KOPT-K1 (cell line): ENCODE measurements around the gene CBX5.
A peak's percentile ranks its signal among the peaks of the same experiment; 100 is the strongest.
"Not testable (repeated sequence)": the region's sequence is repeated elsewhere in the genome, so short reads cannot be mapped to it uniquely, and the experiment has no call there.

Source experiments
- H3K27ac ChIP-seq: fragments of 200-600 bp; sonication (generic); 2 replicates; pipeline ENCODE4 v1.5.1; 2016; ENCODE audit warnings: antibody characterized with exemption, mild to moderate bottlenecking, low read depth, low read length; ENCODE audit not compliant: poor library complexity, severe bottlenecking
- H3K36me3 ChIP-seq: fragments of 200-600 bp; sonication (generic); 2 replicates; pipeline ENCODE4 v1.5.1; 2017; ENCODE audit warnings: antibody characterized with exemption, mild to moderate bottlenecking, low read length, moderate library complexity; ENCODE audit not compliant: insufficient read depth
- H3K9me3 ChIP-seq: fragments of 200-600 bp; sonication (generic); 2 replicates; pipeline ENCODE4 v1.5.1; 2017; ENCODE audit warnings: antibody characterized with exemption, low read length, mild to moderate bottlenecking; ENCODE audit not compliant: insufficient read depth, poor library complexity, severe bottlenecking

CBX5 gene

GRCh38 chr12:54279632-54280467 is at the start of gene CBX5:
Gene CBX5 (minus strand): TSS chr12:54280122. CDS start chr12:54257650, 22,472 bp downstream.
- Histone ChIP-seq H3K27ac (peak within 1 kb of the TSS; percentile 95), H3K9me3 (no peaks in the 10 kb centered on the region), H3K36me3 (peaks cover 78% of the 10 kb centered on the region)

GRCh38 chr12:54328595-54329337 is 48.8 kb upstream of the CBX5 start:
- H3K9me3 ChIP-seq: no peaks in the 10 kb centered on the region
- peaks cover 30% of the 10 kb centered on the region for H3K36me3 ChIP-seq
- H3K27ac ChIP-seq: no peak overlapping the region

GRCh38 chr12:54325442-54326109 is 45.7 kb upstream of the CBX5 start:
- H3K9me3 ChIP-seq: not testable (repeated sequence)
- Histone ChIP-seq H3K27ac (peak overlapping the region; percentile 60), H3K36me3 (peaks cover 20% of the 10 kb centered on the region)

- Histone ChIP-seq H3K36me3 (peaks cover 14% of the 10 kb centered on the region), H3K9me3 (no peaks in the 10 kb centered on the region), H3K27ac (peak within 1 kb of the TSS; percentile 67)
These were observed 44.9 kb upstream of the CBX5 start, which contains the start of gene COPZ1 for GRCh38 chr12:54324617-54325441. Gene COPZ1 (plus strand): TSS chr12:54325131. CDS start chr12:54325164, 33 bp downstream.

GRCh38 chr12:54321363-54321762 is 41.4 kb upstream of the CBX5 start:
- Histone ChIP-seq H3K27ac (no peak overlapping the region), H3K9me3 (no peaks in the 10 kb centered on the region), H3K36me3 (no peaks in the 10 kb centered on the region)

- H3K27ac ChIP-seq, H3K36me3 ChIP-seq, H3K9me3 ChIP-seq: not testable (repeated sequence)
These were observed 32.4 kb upstream of the CBX5 start for GRCh38 chr12:54312309-54312708.

- Histone ChIP-seq H3K27ac (no peak overlapping the region), H3K9me3 (no peaks in the 10 kb centered on the region), H3K36me3 (no peaks in the 10 kb centered on the region)
These were observed 31.1 kb upstream of the CBX5 start for GRCh38 chr12:54311051-54311450.

- Histone ChIP-seq H3K9me3 (no peaks in the 10 kb centered on the region), H3K36me3 (no peaks in the 10 kb centered on the region), H3K27ac (peak overlapping the region; percentile 60)
These were observed 27.2 kb upstream of the CBX5 start for GRCh38 chr12:54306925-54307741.

- Histone ChIP-seq H3K9me3 (no peaks in the 10 kb centered on the region), H3K27ac (peak overlapping the region; percentile 86), H3K36me3 (no peaks in the 10 kb centered on the region)
These were observed 24.4 kb upstream of the CBX5 start for GRCh38 chr12:54304187-54304810.

GRCh38 chr12:54303640-54304039 is 23.7 kb upstream of the CBX5 start:
- Histone ChIP-seq H3K36me3 (no peaks in the 10 kb centered on the region), H3K9me3 (no peaks in the 10 kb centered on the region), H3K27ac (peak overlapping the region; percentile 86)

GRCh38 chr12:54301428-54302048 is 21.6 kb upstream of the CBX5 start:
- peak overlapping the region; percentile 57 for H3K27ac ChIP-seq
- no peaks in the 10 kb centered on the region for H3K36me3 ChIP-seq
- H3K9me3 ChIP-seq: no peaks in the 10 kb centered on the region

GRCh38 chr12:54300732-54301427 is 21.0 kb upstream of the CBX5 start, which contains the start of gene NFE2:
Gene NFE2 (minus strand): TSS chr12:54301015. CDS start chr12:54295248, 5,767 bp downstream.
- Histone ChIP-seq H3K9me3 (no peaks in the 10 kb centered on the region), H3K36me3 (no peaks in the 10 kb centered on the region), H3K27ac (peak within 1 kb of the TSS; percentile 57)
